GM21576 (cell line): ENCODE results near the gene IL18RAP.

Experiments
- ATAC-seq: cut with Tn5 transposase; IDR thresholded peaks from one replicate; pipeline ENCODE4 v1.9.1; 2021; ENCODE audit warnings: mild to moderate bottlenecking, moderate library complexity; ENCODE audit not compliant: unreplicated experiment

The IL18RAP gene

DNA sequence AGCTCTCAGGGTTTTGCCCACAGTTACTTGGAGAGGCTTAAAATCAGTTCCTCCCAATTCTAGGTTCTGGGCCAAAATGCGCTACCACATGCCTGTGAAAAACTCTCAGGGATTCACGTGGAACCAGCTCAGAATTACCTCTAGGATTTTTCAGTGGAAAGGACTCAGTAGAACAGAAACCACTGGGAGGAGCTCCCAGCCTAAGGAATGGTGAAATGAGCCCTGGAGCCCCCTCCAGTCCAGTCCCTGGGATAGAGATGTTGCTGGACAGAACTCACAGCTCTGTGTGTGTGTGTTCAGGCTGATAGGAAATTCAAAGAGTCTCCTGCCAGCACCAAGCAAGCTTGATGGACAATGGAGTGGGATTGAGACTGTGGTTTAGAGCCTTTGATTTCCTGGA is 29.0 kb downstream of the IL18RAP start:
- no peak for ATAC-seq

DNA sequence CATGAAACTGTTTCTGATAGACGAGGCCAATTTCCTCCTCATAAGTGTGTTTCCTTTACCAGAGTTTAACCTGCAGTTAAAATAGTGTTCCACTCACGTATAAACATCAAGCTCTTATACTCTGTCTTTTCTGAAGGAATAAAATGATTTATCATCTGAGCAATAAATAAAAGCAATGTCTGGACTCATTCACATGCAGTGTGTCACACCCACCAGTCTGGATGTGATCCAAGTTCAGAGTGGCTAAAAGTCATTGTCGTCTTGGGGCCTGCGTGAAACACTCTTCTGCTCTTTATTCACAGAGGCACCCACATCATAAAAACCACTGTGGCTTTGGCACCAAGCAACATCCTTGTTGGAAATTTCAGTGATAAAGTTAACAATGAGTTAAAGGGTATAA is 30.5 kb downstream of the IL18RAP start:
- no peak for ATAC-seq

- ATAC-seq: no peak
Observed at GRCh38 chr2:102455061-102455670, 32.2 kb downstream of the IL18RAP start.

DNA sequence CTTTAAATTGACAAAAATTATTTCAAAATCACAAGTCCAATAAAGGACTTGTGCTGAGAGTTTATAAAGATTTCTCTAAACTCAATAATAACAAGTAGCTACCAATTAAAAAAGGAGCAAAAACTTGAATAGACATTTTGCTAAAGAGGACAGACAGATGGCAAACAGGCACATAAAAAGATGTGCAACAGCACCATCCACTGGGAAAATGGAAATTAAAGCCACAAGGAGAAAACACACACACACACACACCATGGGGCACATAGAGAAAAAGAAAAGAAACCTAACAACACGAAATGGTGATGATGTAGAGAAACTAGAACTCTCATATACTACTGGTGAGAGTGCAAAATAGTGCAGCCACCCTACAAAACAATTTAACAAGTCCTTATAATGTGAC is 37.5 kb downstream of the IL18RAP start:
- no peak for ATAC-seq

GRCh38 chr2:102461188-102461587 is 38.2 kb downstream of the IL18RAP start:
- no peak for ATAC-seq

GRCh38 chr2:102463160-102463559 is 40.2 kb downstream of the IL18RAP start:
- ATAC-seq: no peak

- ATAC-seq: no peak
Observed at GRCh38 chr2:102470168-102470567, 47.2 kb downstream of the IL18RAP start.

- ATAC-seq: no peak
Observed at GRCh38 chr2:102473020-102473419, 50.1 kb downstream of the IL18RAP start, which contains the start of gene SLC9A4. Gene SLC9A4, plus strand, starts transcription at chr2:102473226. Its CDS starts 534 bp downstream, at chr2:102473760.

DNA sequence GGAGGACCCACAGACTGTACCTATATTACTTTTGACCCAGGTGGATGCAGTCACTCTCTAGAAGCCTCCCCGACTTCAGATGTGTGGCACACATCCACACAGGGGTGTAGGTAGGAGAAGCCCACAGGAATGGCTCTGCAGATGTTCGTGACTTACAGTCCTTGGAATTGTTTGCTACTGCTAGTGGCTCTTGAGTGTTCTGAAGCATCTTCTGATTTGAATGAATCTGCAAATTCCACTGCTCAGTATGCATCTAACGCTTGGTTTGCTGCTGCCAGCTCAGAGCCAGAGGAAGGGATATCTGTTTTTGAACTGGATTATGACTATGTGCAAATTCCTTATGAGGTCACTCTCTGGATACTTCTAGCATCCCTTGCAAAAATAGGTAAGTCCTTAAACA is 50.7 kb downstream of the IL18RAP start:
- ATAC-seq: no peak

GRCh38 chr2:102474785-102475184 is 51.8 kb downstream of the IL18RAP start:
- no peak for ATAC-seq

- no peak for ATAC-seq
Observed at GRCh38 chr2:102478686-102479470, 55.9 kb downstream of the IL18RAP start.

GRCh38 chr2:102480285-102481195 is 57.6 kb downstream of the IL18RAP start:
- no peak for ATAC-seq

DNA sequence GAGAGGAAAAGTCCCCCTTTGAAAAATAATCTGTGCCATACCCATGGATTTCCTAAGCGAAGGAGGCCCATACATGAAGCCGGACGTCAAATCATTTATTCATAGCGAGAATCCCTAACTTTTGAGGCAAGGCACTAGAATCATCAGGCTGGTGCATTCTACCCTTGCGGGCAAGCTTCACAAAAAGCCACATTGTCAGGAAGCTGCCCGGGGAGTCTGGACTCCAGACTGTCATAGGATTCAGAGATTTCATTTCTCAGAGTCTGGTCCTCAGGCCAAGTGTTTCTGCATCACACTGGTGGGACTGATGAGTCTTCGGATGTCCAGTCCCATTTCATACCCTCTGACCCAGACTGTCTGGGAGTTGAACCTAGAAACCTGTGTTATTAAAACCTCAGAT is 59.0 kb downstream of the IL18RAP start:
- no peak for ATAC-seq

- no peak for ATAC-seq
Observed at GRCh38 chr2:102483086-102483485, 60.1 kb downstream of the IL18RAP start.

DNA sequence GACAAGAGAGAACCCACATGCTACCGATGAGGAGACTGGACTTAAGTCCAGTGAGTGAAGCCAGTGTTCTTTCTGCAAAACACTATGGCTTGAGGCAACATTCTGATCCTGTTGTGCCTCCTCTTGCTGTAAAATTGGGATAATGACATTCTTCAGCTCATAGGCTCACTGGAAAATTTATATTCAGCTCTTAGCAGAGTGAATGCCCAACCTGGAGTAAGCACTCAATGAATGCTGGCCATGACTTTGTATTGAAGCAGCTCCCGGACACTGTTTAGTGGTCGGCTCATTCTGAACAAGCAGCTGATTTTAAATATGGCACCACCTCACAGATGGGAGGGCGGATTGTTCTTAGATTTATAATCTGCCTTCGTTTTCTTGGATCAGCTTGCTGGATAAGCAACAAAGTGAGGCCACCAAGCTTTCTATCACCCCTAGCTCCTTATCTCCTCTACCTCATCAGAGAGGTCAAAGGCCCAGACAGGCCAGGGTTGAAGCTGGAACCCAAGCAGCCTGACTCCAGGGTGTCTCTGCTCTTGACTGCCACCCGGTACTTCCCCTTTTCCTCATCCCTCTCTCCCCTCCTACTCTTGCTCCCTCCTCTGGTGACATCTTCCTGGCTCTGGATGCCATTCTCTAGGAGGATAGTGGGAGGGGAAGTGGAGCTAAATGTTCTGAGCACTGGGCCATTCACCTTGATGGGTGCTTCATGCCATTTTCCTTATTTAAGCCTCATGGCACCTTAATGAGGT is 61.5 kb downstream of the IL18RAP start:
- no peak for ATAC-seq

DNA sequence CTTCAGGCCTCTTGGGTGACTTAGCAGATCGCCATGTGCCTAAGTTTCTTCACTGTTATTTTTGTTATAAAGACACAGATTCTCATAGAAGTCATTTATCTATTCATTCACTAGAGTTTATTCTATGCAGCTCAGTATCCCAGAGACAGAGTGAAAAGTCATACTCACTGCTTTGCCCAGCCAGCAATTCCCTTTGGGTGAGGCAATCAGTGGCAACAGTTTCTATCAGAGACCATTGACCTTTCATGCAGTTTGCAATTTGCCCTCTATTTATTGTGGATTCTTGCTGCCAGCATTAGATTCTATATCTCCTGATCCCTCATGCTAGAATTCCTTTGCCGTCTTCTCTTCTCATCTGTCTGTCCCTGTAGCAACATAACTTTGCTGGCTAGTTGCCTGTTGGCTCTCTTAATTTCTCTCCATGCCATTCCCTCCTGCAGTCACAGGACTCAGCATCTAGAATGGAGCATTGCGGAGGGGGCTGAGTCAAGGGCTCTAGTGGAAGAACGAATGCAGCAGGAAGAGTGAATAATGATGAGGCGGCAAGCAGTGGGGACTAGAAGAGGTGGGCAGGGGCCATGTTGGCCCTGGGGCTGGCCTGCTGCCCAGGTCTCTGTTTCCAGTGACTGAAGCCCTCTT is 62.3 kb downstream of the IL18RAP start:
- ATAC-seq: no peak

- no peak for ATAC-seq
Observed at GRCh38 chr2:102486941-102487702, 64.2 kb downstream of the IL18RAP start.

DNA sequence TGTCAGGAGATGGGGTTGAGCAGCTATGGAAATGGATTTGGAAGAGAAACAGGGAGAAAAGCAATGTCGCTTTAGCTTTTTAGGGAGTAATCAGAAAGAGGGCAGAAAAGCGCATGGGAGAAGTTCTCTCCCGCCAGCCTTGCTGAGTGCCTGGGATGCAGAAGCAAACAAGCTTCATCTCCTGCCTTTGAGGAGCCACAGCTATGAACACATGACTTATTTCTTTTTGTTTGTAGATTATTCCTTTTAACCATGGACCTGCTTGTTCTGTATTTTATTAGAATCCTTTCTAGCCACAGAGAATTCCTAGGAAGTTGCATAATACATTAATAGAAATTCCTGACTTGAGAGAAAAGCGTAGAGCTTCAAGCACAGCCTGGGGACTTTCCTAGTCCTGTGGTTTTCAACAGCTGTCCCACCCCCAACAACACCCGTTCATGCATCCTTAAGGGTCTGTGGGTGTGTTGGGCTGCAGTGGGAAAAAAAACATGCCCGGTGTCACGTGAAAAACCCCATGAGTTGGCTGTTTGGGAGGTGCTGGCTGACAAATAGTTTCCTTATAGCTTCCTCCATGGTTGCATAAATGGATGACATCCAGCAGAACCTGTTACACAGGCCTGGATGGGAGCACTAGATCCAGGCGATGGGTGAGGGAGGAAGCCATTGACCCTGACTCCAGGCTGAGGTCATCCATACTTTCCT is 65.0 kb downstream of the IL18RAP start:
- ATAC-seq: no peak

GRCh38 chr2:102489646-102490045 is 66.7 kb downstream of the IL18RAP start:
- ATAC-seq: no peak
